NCI-H187 (cell line): Measurements from ENCODE around the gene USP32.
"Not testable (repeated sequence)": the region's sequence is repeated elsewhere in the genome, so short reads cannot be mapped to it uniquely, and the experiment has no call there.

ENCODE experiments used
- DNase-seq, 2 experiments: peaks; one replicate each; lab custom pipeline; 2025; lab: John Stamatoyannopoulos, UW

USP32 gene

GRCh38 chr17:60229188-60229802 lies 162.6 kb downstream of the USP32 start:
- no peak for DNase-seq

GRCh38 chr17:60227276-60227675 lies 164.7 kb downstream of the USP32 start:
- not testable (repeated sequence) for DNase-seq

GRCh38 chr17:60224064-60224463 lies 167.9 kb downstream of the USP32 start:
- DNase-seq: no peak

GRCh38 chr17:60223456-60223855 lies 168.5 kb downstream of the USP32 start:
- no peak for DNase-seq

GRCh38 chr17:60218774-60219173 lies 173.2 kb downstream of the USP32 start:
- not testable (repeated sequence) for DNase-seq

GRCh38 chr17:60215895-60216294 lies 176.0 kb downstream of the USP32 start:
- not testable (repeated sequence) for DNase-seq

GRCh38 chr17:60211282-60211681 lies 180.7 kb downstream of the USP32 start:
- DNase-seq: not testable (repeated sequence)

- DNase-seq: not testable (repeated sequence)
Observed at GRCh38 chr17:60208302-60208701, 183.6 kb downstream of the USP32 start.

- DNase-seq: not testable (repeated sequence)
Observed at GRCh38 chr17:60205782-60206181, 186.2 kb downstream of the USP32 start.

- not testable (repeated sequence) for DNase-seq
Observed at GRCh38 chr17:60198630-60199029, 193.3 kb downstream of the USP32 start.

GRCh38 chr17:60194141-60194540 lies 197.8 kb downstream of the USP32 start:
- DNase-seq: not testable (repeated sequence)

GRCh38 chr17:60193482-60193881 lies 198.5 kb downstream of the USP32 start:
- DNase-seq: no peak

GRCh38 chr17:60193032-60193431 lies 198.9 kb downstream of the USP32 start:
- not testable (repeated sequence) for DNase-seq

GRCh38 chr17:60190032-60190431 lies 201.9 kb downstream of the USP32 start:
- not testable (repeated sequence) for DNase-seq

GRCh38 chr17:60188759-60189158 lies 203.2 kb downstream of the USP32 start:
- DNase-seq: no peak

GRCh38 chr17:60186846-60187745 lies 204.8 kb downstream of the USP32 start:
- DNase-seq: not testable (repeated sequence)

GRCh38 chr17:60186372-60186771 lies 205.6 kb downstream of the USP32 start:
- not testable (repeated sequence) for DNase-seq

- not testable (repeated sequence) for DNase-seq
Observed at GRCh38 chr17:60180380-60180779, 211.6 kb downstream of the USP32 start.

- peak; percentile 8 to 47 for DNase-seq
Observed at GRCh38 chr17:60178180-60178579, 213.8 kb downstream of the USP32 start.

GRCh38 chr17:60176763-60177162 lies 215.2 kb downstream of the USP32 start:
- not testable (repeated sequence) for DNase-seq

- not testable (repeated sequence) for DNase-seq
Observed at GRCh38 chr17:60174767-60175166, 217.2 kb downstream of the USP32 start.

- DNase-seq: no peak
Observed at GRCh38 chr17:60174035-60174434, 217.9 kb downstream of the USP32 start.

GRCh38 chr17:60173304-60173819 lies 218.6 kb downstream of the USP32 start:
- DNase-seq: no peak
